KMS-11 (cell line): ENCODE measurements around the gene CEP131.

Experiments
- H2AFZ ChIP-seq: fragments of 200-600 bp; sonication (generic); 2 replicates; pipeline ENCODE4 v1.6.1; 2016; ENCODE audit warnings: antibody characterized with exemption, mixed run types, low read depth
- H3K27ac ChIP-seq: fragments of 200-600 bp; sonication (generic); 2 replicates; pipeline ENCODE4 v1.6.1; 2016; ENCODE audit warnings: mild to moderate bottlenecking, mixed run types
- H3K27me3 ChIP-seq: fragments of 200-600 bp; sonication (generic); 2 replicates; pipeline ENCODE4 v1.6.1; 2017; ENCODE audit warnings: mild to moderate bottlenecking, low read depth, mixed run types, moderate library complexity; ENCODE audit not compliant: insufficient read depth
- H3K36me3 ChIP-seq: fragments of 200-600 bp; sonication (generic); 2 replicates; pipeline ENCODE4 v1.6.1; 2017; ENCODE audit warnings: mild to moderate bottlenecking, mixed run types; ENCODE audit not compliant: insufficient read depth
- H3K4me1 ChIP-seq: fragments of 200-600 bp; sonication (generic); 2 replicates; pipeline ENCODE4 v1.6.1; 2016; ENCODE audit warnings: mild to moderate bottlenecking, low read depth, mixed run types; ENCODE audit not compliant: poor library complexity, severe bottlenecking
- H3K4me2 ChIP-seq: fragments of 200-600 bp; sonication (generic); 2 replicates; pipeline ENCODE4 v1.7.0; 2016; ENCODE audit warnings: mild to moderate bottlenecking, mixed run types
- H3K4me3 ChIP-seq: fragments of 200-600 bp; sonication (generic); IDR thresholded peaks from 2 replicates; pipeline ENCODE4 v1.6.1; 2017; ENCODE audit warnings: low read depth, low read length, mixed read lengths; ENCODE audit not compliant: insufficient read depth
- H3K79me2 ChIP-seq: fragments of 200-600 bp; sonication (generic); 2 replicates; pipeline ENCODE4 v1.6.1; 2016; ENCODE audit warnings: low read depth, mixed run types; ENCODE audit not compliant: insufficient read depth
- H3K9ac ChIP-seq: fragments of 200-600 bp; sonication (generic); 2 replicates; pipeline ENCODE4 v1.6.1; 2016; ENCODE audit warnings: mild to moderate bottlenecking, mixed run types
- H4K20me1 ChIP-seq: fragments of 200-600 bp; sonication (generic); 2 replicates; pipeline ENCODE4 v1.6.1; 2016; ENCODE audit warnings: mild to moderate bottlenecking, mixed run types; ENCODE audit not compliant: insufficient read depth
- CTCF ChIP-seq: fragments of 200-600 bp; sonication (generic); conservative IDR thresholded peaks from 2 replicates; pipeline ENCODE4 v1.6.1; 2017; ENCODE audit warnings: low read depth, mild to moderate bottlenecking, antibody characterized with exemption, low read length, moderate library complexity, mixed read lengths

CEP131 gene

GRCh38 chr17:81167194-81167524 is 55.6 kb downstream of the CEP131 start:
- no peak for TF ChIP-seq CTCF
- Histone ChIP-seq H3K27ac (no peak overlapping the region), H3K4me1 (no peaks in the 10 kb centered on the region)

GRCh38 chr17:81166033-81166492 is 56.7 kb downstream of the CEP131 start, which contains the start of gene AATK:
Gene AATK, minus strand, starts transcription at chr17:81166221. Its CDS starts 229 bp downstream, at chr17:81165992.
- no peak within 1 kb of the TSS for H3K4me3 ChIP-seq
- no peak within 1 kb of the TSS for H3K27ac ChIP-seq
- H3K79me2 ChIP-seq: no peaks in the 10 kb centered on the region
- no peaks in the 10 kb centered on the region for H3K36me3 ChIP-seq
- no peak within 1 kb of the TSS for H3K4me2 ChIP-seq
- H4K20me1 ChIP-seq: no peaks in the 10 kb centered on the region
- H3K27me3 ChIP-seq: peaks cover 91% of the 10 kb centered on the region
- H3K9ac ChIP-seq: no peak within 1 kb of the TSS
- no peak within 1 kb of the TSS for H2AFZ ChIP-seq
- no peak for TF ChIP-seq CTCF
- no peaks in the 10 kb centered on the region for H3K4me1 ChIP-seq

More at GRCh38 chr17:81167194-81167524, 55.6 kb downstream of the CEP131 start:
- H4K20me1 ChIP-seq: no peaks in the 10 kb centered on the region
- H3K4me3 ChIP-seq: no peak overlapping the region
- no peak overlapping the region for H2AFZ ChIP-seq
- no peak overlapping the region for H3K4me2 ChIP-seq
- H3K9ac ChIP-seq: no peak overlapping the region
- H3K27me3 ChIP-seq: peaks cover 91% of the 10 kb centered on the region
- H3K36me3 ChIP-seq: no peaks in the 10 kb centered on the region
- H3K79me2 ChIP-seq: no peaks in the 10 kb centered on the region

- H3K4me3 ChIP-seq: no peak within 1 kb of the TSS
- H3K9ac ChIP-seq: no peak within 1 kb of the TSS
- no peak within 1 kb of the TSS for H3K27ac ChIP-seq
- no peak for TF ChIP-seq CTCF
- no peak within 1 kb of the TSS for H2AFZ ChIP-seq
- no peaks in the 10 kb centered on the region for H3K4me1 ChIP-seq
- H4K20me1 ChIP-seq: no peaks in the 10 kb centered on the region
- H3K27me3 ChIP-seq: peaks cover 91% of the 10 kb centered on the region
- H3K4me2 ChIP-seq: no peak within 1 kb of the TSS
- H3K36me3 ChIP-seq: no peaks in the 10 kb centered on the region
- H3K79me2 ChIP-seq: no peaks in the 10 kb centered on the region
These were observed 57.3 kb downstream of the CEP131 start, which contains the start of gene PVALEF for GRCh38 chr17:81165246-81166032. Gene PVALEF, plus strand, starts transcription at chr17:81165507. Its CDS starts 15,720 bp downstream, at chr17:81181227.

GRCh38 chr17:81164371-81165245 is 58.2 kb downstream of the CEP131 start:
- no peak overlapping the region for H3K4me2 ChIP-seq
- no peak overlapping the region for H3K9ac ChIP-seq
- no peaks in the 10 kb centered on the region for H4K20me1 ChIP-seq
- H3K36me3 ChIP-seq: no peaks in the 10 kb centered on the region
- H3K27me3 ChIP-seq: peaks cover 87% of the 10 kb centered on the region
- no peak overlapping the region for H3K27ac ChIP-seq
- no peak overlapping the region for H2AFZ ChIP-seq
- no peak for TF ChIP-seq CTCF
- H3K79me2 ChIP-seq: no peaks in the 10 kb centered on the region
- no peak overlapping the region for H3K4me3 ChIP-seq
- no peaks in the 10 kb centered on the region for H3K4me1 ChIP-seq
